GM10248 (cell line): Measurements from ENCODE around the gene AGPAT2.

Source experiments
- CTCF ChIA-PET: fragments of 300-600 bp; sonication (Branson Sonifier 250); formaldehyde crosslinking; extraction: SDS; loops from one replicate; lab custom pipeline; 2021; ENCODE audit warnings: antibody characterized with exemption; lab: Yijun Ruan, JAX
- POLR2A ChIA-PET: fragments of 350-650 bp; sonication (Branson Sonifier 250); formaldehyde crosslinking; extraction: SDS; loops from one replicate; lab custom pipeline; 2020; ENCODE audit warnings: antibody characterized with exemption; lab: Yijun Ruan, JAX
- DNase-seq: peaks from one replicate; pipeline ENCODE4 v3.0.0; 2012; ENCODE audit errors: extremely low spot score
- TF ChIP-seq, protein P1 (sequence below): IDR thresholded peaks from 2 replicates; pipeline ENCODE4 v1.5.1; 2012; ENCODE audit warnings: mild to moderate bottlenecking, low read depth; ENCODE audit errors: extremely low read depth, missing control alignments, control extremely low read depth

Gene AGPAT2

DNA sequence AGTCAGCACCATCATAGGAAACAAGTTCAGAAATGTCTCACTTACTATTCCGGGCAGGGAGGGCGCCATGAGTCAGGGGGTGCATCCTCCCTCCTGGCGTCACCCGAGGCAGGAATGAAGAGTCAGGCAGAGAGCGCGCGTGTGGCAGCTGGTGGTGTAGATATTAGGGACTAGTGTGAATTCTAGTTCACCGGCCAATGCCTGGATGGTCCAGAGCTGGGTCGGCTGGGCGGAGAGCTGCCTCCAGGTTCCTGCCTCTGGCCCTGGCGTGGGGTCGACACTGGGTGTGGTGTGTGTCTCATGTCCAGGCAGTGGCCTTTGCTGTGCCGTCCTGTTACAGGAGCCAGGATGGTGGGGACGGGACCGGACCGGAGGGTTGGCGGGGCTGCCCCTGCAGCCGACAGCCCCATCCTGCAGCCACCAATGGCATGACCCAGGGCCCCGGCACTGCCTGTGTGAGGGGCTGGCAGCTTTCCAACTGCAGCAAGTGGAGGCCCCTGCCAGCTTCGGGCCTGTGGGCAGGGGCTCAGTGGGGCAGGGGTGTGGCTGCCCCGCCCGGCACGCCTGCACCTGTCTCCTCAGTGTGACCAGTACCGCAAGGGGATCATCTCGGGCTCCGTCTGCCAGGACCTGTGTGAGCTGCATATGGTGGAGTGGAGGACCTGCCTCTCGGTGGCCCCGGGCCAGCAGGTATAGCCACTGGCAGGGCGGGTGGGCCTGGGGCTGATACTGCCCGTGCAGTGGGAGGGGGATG lies 34.3 kb upstream of the AGPAT2 start:
- POLR2A ChIA-PET: no interaction called here

DNA sequence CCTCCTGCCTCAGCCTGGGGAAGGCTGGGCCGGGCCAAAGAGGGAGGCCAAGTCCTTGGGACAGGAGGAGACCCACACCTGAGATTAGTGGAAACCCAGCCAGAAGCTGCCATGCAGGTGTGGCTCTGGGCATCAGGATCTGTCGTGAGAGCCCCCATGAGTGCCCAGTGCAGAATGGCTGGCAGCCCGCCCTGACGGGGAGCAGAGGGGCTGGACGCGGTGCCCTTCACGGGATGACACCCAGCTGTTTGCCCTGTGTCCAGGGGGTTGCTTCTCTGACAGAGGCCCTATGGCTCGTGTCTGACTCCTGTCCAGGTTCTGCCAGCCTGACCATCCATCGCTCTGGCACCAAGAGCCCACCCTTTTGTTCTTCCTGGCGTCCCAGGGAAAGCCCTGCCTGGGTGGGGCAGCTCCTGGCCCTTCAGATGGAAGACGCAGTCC lies 33.7 kb upstream of the AGPAT2 start:
- TF ChIP-seq, protein P1, sequence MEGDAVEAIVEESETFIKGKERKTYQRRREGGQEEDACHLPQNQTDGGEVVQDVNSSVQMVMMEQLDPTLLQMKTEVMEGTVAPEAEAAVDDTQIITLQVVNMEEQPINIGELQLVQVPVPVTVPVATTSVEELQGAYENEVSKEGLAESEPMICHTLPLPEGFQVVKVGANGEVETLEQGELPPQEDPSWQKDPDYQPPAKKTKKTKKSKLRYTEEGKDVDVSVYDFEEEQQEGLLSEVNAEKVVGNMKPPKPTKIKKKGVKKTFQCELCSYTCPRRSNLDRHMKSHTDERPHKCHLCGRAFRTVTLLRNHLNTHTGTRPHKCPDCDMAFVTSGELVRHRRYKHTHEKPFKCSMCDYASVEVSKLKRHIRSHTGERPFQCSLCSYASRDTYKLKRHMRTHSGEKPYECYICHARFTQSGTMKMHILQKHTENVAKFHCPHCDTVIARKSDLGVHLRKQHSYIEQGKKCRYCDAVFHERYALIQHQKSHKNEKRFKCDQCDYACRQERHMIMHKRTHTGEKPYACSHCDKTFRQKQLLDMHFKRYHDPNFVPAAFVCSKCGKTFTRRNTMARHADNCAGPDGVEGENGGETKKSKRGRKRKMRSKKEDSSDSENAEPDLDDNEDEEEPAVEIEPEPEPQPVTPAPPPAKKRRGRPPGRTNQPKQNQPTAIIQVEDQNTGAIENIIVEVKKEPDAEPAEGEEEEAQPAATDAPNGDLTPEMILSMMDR: no peak
- CTCF ChIA-PET: interaction anchor here (1.2 to 1.3 kb wide), 2 partner anchors 21 to 54 kb away, joined by 3 read pairs; no protein-coding TSS in a partner anchor
- POLR2A ChIA-PET: no interaction called here
- no peak for DNase-seq

More for the DNA sequence above, 34.3 kb upstream of the AGPAT2 start:
- CTCF ChIA-PET: interaction anchor here (1.2 to 1.4 kb wide), 2 partner anchors 8 to 20 kb away, joined by 3 to 4 read pairs; no protein-coding TSS in a partner anchor
- TF ChIP-seq, protein P1: no peak
- DNase-seq: no peak

DNA sequence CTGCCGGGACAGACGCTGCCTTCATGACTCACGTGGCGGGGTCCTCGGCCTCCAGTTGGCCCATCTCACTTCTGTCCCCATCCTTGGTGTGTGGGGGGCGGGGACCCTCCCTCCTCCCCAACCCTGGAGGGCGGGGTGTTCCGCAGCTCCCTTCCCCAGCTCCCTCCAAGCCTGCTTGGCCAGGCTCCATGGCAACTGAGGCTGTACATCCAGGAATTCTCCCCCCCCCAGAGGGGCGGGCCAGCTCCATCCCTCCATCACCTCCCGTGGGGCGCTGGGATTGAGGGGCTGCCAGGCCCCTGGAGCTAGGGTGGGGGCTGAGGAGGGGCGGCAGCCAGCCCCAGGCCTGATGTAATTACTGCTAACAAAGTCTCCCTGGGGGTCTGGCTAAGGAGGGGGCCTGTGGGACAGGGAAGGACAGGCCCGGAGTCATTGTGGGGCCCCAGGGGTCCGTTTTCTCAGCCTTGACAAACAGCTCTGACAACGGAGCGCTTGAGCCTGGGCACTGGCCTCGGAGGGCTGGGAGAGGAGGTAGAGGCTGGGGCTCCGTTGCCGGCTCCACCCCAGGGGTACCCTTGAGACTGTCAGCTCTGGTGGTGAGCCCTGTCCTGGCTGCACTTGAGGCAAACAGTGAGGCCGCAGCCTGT lies 33.1 kb upstream of the AGPAT2 start:
- ChIA-PET CTCF (interaction anchor here (1.2 to 7.7 kb wide), 3 partner anchors 8 to 54 kb away, joined by 3 to 49 read pairs (median 3); no protein-coding TSS in a partner anchor), POLR2A (no interaction called here)
- TF ChIP-seq, protein P1: no peak
- DNase-seq: no peak

DNA sequence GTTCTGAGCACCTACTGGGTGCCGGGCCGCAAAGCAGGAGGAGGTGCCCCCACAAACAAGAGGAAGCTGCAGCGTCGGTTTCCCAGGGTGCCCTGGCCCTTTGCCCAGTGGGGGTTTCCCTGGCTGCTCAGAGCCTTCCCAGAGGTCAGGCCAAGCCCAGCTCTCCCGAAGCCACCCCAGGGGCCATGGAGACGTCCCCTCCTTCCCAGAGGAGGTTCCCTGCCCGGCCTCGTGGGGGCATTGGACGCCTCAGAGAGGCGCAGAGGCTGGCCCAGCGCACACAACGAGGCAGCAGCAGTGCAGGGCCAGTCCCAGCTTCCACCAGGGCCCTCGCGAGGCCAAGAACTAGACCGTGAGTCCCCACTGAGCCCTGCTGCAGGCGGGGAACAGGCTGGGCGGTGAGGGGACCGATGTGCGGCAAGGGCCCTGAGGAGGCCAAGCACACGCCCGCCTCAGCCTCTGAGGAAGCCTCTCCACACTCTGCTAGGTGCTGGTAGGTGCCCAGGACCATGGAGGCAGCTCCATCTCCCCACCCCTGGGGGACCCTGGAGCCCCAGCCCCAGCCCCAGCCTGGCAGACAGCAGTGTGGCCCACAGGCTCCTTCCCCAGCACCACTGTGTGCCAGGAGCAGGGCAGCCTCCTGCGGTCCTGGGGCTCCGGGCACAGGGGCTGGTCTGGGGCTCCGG lies 32.1 kb upstream of the AGPAT2 start:
- no peak for DNase-seq
- POLR2A ChIA-PET: interaction anchor here (1.6 to 2.2 kb wide), 2 partner anchors 8 to 315 kb away, joined by 4 to 15 read pairs; no protein-coding TSS in a partner anchor
- CTCF ChIA-PET: interaction anchor here (7.7 kb wide), 1 partner anchor 9 kb away, joined by 49 read pairs; no protein-coding TSS in a partner anchor
- TF ChIP-seq, protein P1: no peak

DNA sequence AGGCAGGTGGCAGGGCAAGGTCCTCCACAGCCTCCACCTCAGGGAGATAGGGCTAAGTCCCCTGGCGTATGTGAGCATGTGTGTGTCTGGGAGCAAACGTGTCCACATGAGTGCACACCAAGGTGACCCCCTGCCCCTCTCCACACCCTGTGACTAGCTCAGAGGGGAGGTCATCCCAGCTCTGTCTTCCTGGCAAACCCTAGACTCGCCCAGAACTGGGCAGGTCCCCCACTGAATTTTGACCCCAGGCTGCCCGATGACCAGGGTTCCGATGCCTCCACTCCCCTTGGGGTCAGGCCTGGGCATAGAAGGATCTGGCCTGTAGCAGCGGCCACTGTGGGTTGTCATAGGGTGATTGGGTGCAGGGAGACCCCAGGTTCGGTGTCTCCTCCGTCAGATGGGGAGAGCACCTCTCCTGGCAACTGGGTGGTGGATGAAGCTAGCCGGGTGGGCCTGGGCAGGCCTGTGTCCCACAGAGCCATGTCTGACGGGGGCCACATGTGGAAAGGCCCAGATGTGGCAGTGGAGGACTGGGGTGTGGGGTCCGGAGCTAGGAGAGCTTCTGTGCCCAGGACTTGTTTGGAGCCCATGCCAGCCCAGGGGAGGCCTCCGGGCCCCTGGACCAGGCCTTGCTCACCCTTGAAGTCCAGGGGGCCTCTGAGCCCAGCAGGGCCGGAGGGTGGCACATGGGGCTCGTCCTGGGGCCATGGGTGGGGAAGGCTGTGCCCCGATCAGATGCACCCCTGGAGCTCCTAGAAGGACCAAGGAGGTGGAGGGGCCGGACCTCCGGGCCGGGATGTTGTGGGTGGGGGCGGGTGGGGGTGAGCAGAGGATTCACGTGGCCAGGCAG lies 31.3 kb upstream of the AGPAT2 start:
- TF ChIP-seq, protein P1: no peak
- ChIA-PET POLR2A (interaction anchor here (1.6 to 2.2 kb wide), 2 partner anchors 9 to 316 kb away, joined by 4 to 15 read pairs; no protein-coding TSS in a partner anchor), CTCF (interaction anchor here (7.7 kb wide), 1 partner anchor 10 kb away, joined by 49 read pairs; no protein-coding TSS in a partner anchor)
- no peak for DNase-seq
